Mesodermal cell (in vitro differentiated cells): ENCODE data around the gene ACER2.

Experiments
- H3K27ac ChIP-seq: 2 replicates; pipeline ENCODE4 v1.7.0; 2013; ENCODE audit warnings: mild to moderate bottlenecking, low read depth, low read length, moderate library complexity; ENCODE audit not compliant: severe bottlenecking
- H3K36me3 ChIP-seq: 2 replicates; pipeline ENCODE4 v1.7.1; 2013; ENCODE audit warnings: mild to moderate bottlenecking, low read length, moderate library complexity; ENCODE audit not compliant: control insufficient read depth, insufficient read depth
- H3K4me1 ChIP-seq: one replicate; pipeline ENCODE4 v1.7.1; 2013; ENCODE audit warnings: mild to moderate bottlenecking, low read length; ENCODE audit not compliant: insufficient read depth, control insufficient read depth, poor library complexity, severe bottlenecking
- H3K4me3 ChIP-seq: 2 replicates; pipeline ENCODE4 v1.7.0; 2013; ENCODE audit warnings: low read length, control low read depth, mild to moderate bottlenecking; ENCODE audit not compliant: insufficient read depth, poor library complexity, severe bottlenecking; ENCODE audit errors: extremely low read depth
- H3K9me3 ChIP-seq: 2 replicates; pipeline ENCODE4 v1.7.1; 2013; ENCODE audit warnings: mild to moderate bottlenecking, low read length, moderate library complexity; ENCODE audit not compliant: control insufficient read depth
- WGBS, 2 experiments: methylation state at CpG; one replicate each; pipeline ENCODE4 v1.1.5; 2013; ENCODE audit warnings: missing lambda C conversion rate in 2 of 2; ENCODE audit not compliant: insufficient coverage in 2 of 2; 5-methylcytosine and 5-hydroxymethylcytosine counted together

ACER2 gene

GRCh38 chr9:19469271-19469670, 60.5 kb downstream of the ACER2 start:
- Histone ChIP-seq H3K4me1 (peaks cover 3% of the 10 kb centered on the region), H3K36me3 (no peaks in the 10 kb centered on the region), H3K4me3 (no peak overlapping the region), H3K9me3 (no peaks in the 10 kb centered on the region), H3K27ac (no peak overlapping the region)
- 80 to 100% methylated on average over 3 of the region's 3 CpGs for WGBS, 2 experiments

GRCh38 chr9:19470567-19470966, 61.8 kb downstream of the ACER2 start:
- Histone ChIP-seq H3K27ac (no peak overlapping the region), H3K4me3 (no peak overlapping the region), H3K4me1 (peaks cover 3% of the 10 kb centered on the region), H3K9me3 (no peaks in the 10 kb centered on the region), H3K36me3 (no peaks in the 10 kb centered on the region)
- 91 to 98% methylated on average over 4 to 5 of the region's 5 CpGs for WGBS, 2 experiments

GRCh38 chr9:19470981-19471650, 62.3 kb downstream of the ACER2 start:
- Histone ChIP-seq H3K9me3 (no peaks in the 10 kb centered on the region), H3K27ac (no peak overlapping the region), H3K4me1 (peaks cover 3% of the 10 kb centered on the region), H3K36me3 (no peaks in the 10 kb centered on the region), H3K4me3 (no peak overlapping the region)
- WGBS, 2 experiments: 93 to 94% methylated on average over 8 to 9 of the region's 10 CpGs

- H3K27ac ChIP-seq: no peak overlapping the region
- H3K9me3 ChIP-seq: no peaks in the 10 kb centered on the region
- 6 to 8% methylated on average over 14 to 15 of the region's 18 CpGs for WGBS, 2 experiments
- peaks cover 3% of the 10 kb centered on the region for H3K4me1 ChIP-seq
- H3K36me3 ChIP-seq: no peaks in the 10 kb centered on the region
- no peak overlapping the region for H3K4me3 ChIP-seq
Observed at GRCh38 chr9:19471737-19472648, 63.2 kb downstream of the ACER2 start.

- peaks cover 3% of the 10 kb centered on the region for H3K4me1 ChIP-seq
- no peaks in the 10 kb centered on the region for H3K9me3 ChIP-seq
- no peak overlapping the region for H3K27ac ChIP-seq
- no peak overlapping the region for H3K4me3 ChIP-seq
- no peaks in the 10 kb centered on the region for H3K36me3 ChIP-seq
Observed at GRCh38 chr9:19473605-19474004, 64.8 kb downstream of the ACER2 start.

GRCh38 chr9:19479874-19480273, 71.1 kb downstream of the ACER2 start:
- H3K9me3 ChIP-seq: no peaks in the 10 kb centered on the region
- no peak overlapping the region for H3K27ac ChIP-seq
- H3K4me3 ChIP-seq: no peak overlapping the region
- H3K4me1 ChIP-seq: no peaks in the 10 kb centered on the region
- no peaks in the 10 kb centered on the region for H3K36me3 ChIP-seq

- Histone ChIP-seq H3K9me3 (no peaks in the 10 kb centered on the region), H3K36me3 (no peaks in the 10 kb centered on the region), H3K27ac (no peak overlapping the region), H3K4me1 (no peaks in the 10 kb centered on the region), H3K4me3 (no peak overlapping the region)
- WGBS, 2 experiments: 71 to 91% methylated on average over 3 to 7 of the region's 7 CpGs
Observed at GRCh38 chr9:19480345-19480744, 71.5 kb downstream of the ACER2 start.

- Histone ChIP-seq H3K36me3 (no peaks in the 10 kb centered on the region), H3K4me1 (no peaks in the 10 kb centered on the region), H3K27ac (no peak overlapping the region), H3K9me3 (no peaks in the 10 kb centered on the region), H3K4me3 (no peak overlapping the region)
- WGBS, 2 experiments: 87 to 89% methylated on average over 5 to 8 of the region's 10 CpGs
Observed at GRCh38 chr9:19481121-19481870, 72.5 kb downstream of the ACER2 start.

- Histone ChIP-seq H3K4me1 (no peaks in the 10 kb centered on the region), H3K9me3 (no peaks in the 10 kb centered on the region), H3K27ac (no peak overlapping the region), H3K36me3 (no peaks in the 10 kb centered on the region), H3K4me3 (no peak overlapping the region)
- 84 to 91% methylated on average over 5 to 6 of the region's 9 CpGs for WGBS, 2 experiments
Observed at GRCh38 chr9:19481971-19482404, 73.2 kb downstream of the ACER2 start.

GRCh38 chr9:19484699-19485098, 75.9 kb downstream of the ACER2 start:
- H3K27ac ChIP-seq: no peak overlapping the region
- no peaks in the 10 kb centered on the region for H3K36me3 ChIP-seq
- no peak overlapping the region for H3K4me3 ChIP-seq
- H3K9me3 ChIP-seq: no peaks in the 10 kb centered on the region
- WGBS, 2 experiments: 80% methylated on average over 1 of the region's 1 CpG; no CpG with 5 or more reads in 1 of the 2 experiments
- H3K4me1 ChIP-seq: no peaks in the 10 kb centered on the region
